NCI-H460 (cell line): ENCODE results near the gene SLC35F2. TPM values are rescaled to one million over a fixed set of nuclear protein-coding genes. Genes with fewer than 3 reads are reported as not detected.
"Not testable (repeated sequence)": the region's sequence is repeated elsewhere in the genome, so short reads cannot be mapped to it uniquely, and the experiment has no call there.

Experiments used
- DNase-seq: peaks from one replicate; pipeline ENCODE4 v3.0.0-alpha.2; 2016; ENCODE audit warnings: low read depth; ENCODE audit errors: extremely low read depth
- total RNA-seq: library from RNA; depleted of rRNA; stranded (reverse); fragments of >200 nt; shearing (Covaris generic); gene quantifications from 2 replicates; pipeline ENCODE4 v1.2.3, GENCODE V29; 2014

SLC35F2 gene
- total RNA-seq, 1 experiment from 2014 or later, result 37.4 TPM

- DNase-seq, result no peak
Observed at GRCh38 chr11:107791343-107792048, 67.1 kb downstream of the SLC35F2 start.

DNA sequence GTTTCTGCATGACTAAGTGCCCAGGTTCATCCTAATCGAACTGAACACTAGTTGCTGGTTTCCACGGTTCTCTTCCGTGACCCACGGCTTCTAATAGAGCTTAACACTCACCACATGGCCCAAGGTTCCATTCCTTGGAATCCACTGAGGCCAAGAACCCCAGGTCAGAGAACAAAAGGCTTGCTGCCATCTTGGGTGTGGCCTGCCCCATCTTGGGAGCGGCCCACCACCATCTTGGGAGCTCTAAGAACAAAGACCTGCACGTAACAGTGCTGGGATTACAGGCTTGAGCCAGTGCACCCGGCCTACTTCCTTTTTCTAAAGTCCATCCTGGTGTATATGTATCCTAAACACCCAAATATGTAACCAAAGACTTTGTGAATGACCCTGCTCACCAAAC lies 68.8 kb downstream of the SLC35F2 start:
- DNase-seq, result no peak

DNA sequence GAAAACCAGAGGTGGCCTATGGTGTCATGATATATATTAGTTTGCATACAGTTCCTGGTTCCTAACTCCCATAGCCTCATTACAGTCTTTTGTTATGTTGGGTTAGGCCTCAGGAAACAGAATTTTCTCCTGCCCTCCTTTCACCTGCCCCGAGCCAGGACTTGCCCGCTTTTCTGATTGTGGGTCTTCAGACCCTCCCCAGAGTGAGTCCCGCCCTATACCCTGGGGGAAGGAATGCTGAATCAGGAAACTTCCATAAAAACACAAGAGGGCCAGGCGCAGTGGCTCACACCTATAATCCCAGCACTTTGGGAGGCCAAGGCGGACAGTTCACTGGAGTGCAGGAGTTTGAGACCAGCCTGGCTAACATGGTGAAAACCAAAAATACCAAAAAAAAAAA lies 70.9 kb downstream of the SLC35F2 start:
- no peak for DNase-seq

DNA sequence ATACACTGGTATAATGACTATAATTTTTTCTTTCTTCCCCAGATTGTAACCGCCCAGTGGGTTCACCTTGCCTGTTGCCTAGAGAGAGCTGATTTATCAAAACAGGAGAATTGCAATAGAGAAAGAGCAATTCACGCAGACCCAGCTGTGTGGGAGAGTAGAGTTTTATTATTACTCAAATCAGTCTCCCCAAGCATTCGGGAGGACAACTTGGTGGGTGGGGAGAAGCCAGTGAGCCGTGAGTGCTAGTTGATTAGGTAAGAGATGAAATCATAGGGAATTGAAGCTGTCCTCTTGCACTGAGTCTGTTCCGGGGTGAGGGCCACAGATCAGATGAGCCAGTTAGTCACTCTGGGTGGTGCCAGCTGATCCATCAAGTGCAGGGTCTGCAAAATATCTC lies 73.2 kb downstream of the SLC35F2 start:
- no peak for DNase-seq

GRCh38 chr11:107783121-107783520 lies 75.5 kb downstream of the SLC35F2 start:
- no peak for DNase-seq

DNA sequence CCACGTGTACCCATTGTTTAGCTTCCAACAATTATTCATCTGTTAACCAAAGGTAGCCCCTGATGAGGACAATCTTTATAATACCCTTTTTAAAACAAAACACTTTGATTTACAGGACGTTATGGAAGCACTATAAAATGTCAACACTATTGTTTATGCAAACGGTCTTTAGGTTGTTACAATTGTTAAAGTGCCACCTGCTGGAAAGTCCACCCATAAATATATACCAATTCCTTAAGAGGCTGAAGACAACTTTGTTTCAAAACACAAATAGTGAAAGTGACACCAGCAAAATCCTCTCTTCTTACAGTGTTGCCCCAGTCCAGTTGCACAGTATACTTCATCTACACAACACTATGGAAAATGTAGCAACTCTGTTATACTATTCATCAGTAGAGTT lies 77.8 kb downstream of the SLC35F2 start:
- DNase-seq, result no peak

GRCh38 chr11:107780136-107780535 lies 78.5 kb downstream of the SLC35F2 start:
- DNase-seq, result no peak

DNA sequence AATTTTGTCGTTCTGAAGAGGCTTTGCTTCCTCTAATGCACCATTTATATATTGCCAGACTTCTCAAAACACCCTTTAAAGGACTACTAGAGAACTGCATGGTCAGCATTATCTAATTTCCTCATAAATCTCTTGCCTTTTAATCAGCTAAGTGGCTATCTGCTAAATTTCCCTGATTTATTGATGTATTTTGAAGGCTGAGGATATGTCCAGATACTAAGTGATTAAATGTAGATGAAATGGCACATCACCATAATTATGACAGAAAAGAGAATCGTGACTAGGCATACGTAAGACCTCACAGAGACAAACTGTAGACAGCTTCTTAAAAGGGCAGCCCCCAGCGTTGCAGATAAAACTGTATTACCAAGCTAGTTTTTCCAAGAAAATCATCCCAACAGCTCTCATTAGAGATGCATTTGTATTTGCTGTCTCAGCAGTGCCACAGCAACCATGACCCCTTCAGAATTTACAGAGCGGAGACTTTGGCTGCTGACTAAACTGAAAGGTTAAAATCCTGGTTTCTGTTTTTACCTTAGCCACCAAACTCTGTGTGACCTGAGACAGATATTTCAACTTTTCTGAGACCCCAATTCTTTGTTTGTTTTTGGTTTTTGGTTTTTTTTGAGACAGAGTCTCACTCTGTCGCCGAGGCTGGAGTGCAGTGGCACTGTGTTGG lies 79.6 kb downstream of the SLC35F2 start:
- no peak for DNase-seq

GRCh38 chr11:107777110-107777509 lies 81.5 kb downstream of the SLC35F2 start:
- no peak for DNase-seq

- DNase-seq, result no peak
Observed at GRCh38 chr11:107776062-107776461, 82.5 kb downstream of the SLC35F2 start.

DNA sequence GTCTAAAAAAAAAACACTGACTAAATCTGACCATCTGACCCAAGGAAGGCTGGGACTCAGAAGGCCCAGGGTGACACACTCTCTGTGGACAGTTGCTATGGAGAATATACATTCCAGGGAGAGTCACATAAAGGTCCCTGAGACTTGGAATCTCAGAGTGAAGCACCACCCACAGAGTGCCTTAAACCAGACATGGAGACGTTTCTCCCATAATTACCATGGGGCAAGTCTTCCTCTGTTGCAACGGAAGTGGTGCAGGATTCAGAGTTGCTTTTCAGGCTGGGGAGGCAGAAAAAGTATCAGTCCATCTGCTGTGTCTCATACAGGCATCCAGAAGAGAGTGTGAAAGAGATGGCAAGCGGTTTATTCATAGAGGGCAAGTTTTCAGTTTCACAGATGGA lies 88.0 kb downstream of the SLC35F2 start:
- DNase-seq, result no peak

- no peak for DNase-seq
Observed at GRCh38 chr11:107769189-107769588, 89.4 kb downstream of the SLC35F2 start.

DNA sequence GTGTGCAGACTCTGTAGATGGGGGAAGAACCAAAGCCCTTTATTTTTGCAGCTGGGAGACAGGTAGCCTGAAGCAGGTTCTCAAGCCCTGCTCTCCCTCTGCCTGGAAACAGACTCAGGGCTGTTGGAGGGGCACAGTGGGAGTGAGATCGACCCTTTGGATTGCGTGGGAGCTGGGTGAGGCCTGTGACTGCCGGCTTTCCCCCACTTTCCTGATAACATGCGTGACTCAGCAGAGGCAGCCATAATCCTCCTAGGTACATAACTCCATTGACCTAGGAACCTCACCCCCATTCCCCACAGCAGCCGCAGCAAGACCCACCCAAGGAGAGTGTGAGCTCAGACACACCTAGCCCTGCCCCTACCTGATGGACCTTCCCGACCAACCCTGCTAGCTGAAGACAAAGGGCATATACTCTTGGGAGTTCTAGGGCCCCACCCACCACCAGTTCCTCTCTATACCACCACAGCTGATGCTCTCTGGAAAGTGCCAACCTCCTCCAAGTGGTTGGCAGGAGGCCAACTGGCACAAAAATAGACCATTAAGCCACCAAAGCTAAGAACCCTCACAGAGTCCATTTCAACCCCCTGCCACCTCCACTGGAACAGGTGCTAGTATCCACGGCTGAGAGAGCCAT lies 99.8 kb downstream of the SLC35F2 start:
- DNase-seq, result not testable (repeated sequence)

DNA sequence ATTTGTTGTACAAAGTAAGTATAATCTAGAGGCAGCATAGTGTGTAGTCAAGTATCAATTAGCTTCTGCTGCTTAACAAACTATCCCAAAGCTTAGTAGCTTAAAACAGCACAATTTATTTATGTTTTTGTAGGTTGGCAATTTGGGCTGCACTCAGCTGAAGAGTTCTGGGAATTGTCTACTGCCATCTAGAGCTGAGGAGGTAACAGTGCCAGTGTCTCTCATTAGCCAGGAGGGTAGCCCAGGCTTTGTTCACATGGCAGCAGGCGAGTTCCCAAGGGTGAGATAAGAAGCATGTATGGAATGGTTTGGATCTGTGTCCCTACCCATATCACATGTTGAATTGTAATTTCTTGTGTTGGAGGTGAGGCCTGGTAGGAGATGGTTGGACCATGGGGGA lies 100.9 kb downstream of the SLC35F2 start:
- DNase-seq, result no peak

- no peak for DNase-seq
Observed at GRCh38 chr11:107756553-107756952, 102.0 kb downstream of the SLC35F2 start.

- DNase-seq, result no peak
Observed at GRCh38 chr11:107752949-107753822, 105.4 kb downstream of the SLC35F2 start.

DNA sequence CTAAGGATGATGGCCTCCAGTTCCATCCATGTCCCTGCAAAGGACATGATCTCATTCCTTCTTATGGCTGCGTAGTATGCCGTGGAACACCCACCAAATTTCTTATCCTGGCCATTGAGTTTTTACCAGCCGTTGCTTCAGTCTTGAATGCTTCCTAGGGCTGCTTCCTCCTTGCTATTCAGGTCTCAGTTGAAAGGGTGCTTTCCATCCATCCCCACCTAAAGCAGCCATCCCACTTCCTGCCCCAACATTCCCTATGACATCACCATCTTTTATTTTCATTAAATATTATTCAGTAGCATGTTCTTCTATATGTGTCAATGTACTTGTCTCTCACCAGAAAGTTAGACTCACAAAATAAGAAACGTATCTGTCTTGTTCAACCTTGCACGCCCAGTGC lies 106.1 kb downstream of the SLC35F2 start:
- DNase-seq, result no peak

DNA sequence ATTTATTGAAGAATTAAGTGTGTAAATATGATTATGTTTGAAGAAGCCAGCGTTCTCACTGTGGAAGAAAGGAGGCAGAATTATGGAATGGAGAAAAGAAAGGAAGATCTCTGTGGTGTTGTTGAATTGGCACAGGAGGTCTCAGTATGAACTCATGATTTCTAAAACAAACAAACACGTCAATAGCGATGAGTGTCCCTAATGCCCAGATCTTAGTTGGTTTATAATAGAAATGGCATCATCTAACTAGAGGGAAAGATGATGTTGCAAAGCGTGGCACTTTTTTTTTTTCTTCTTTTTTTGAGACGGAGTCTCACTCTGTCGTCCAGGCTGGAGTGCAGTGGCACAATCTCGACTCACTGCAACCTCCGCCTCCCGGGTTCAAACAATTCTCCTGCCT lies 107.5 kb downstream of the SLC35F2 start:
- DNase-seq, result no peak

GRCh38 chr11:107750313-107750712 lies 108.3 kb downstream of the SLC35F2 start:
- DNase-seq, result no peak

- no peak for DNase-seq
Observed at GRCh38 chr11:107747622-107748021, 111.0 kb downstream of the SLC35F2 start.

GRCh38 chr11:107744736-107745135 lies 113.9 kb downstream of the SLC35F2 start:
- no peak for DNase-seq
